ENCODE data around the gene TMEM61. TPM values are rescaled to one million over a fixed set of nuclear protein-coding genes. Genes with fewer than 3 reads are reported as not detected.

TMEM61 gene
- total RNA-seq, 2 donors from 2014 or later, result not detected

GRCh38 chr1:55007625-55008024 lies 27.2 kb downstream of the TMEM61 start:
- H3K9me3 ChIP-seq, result no peaks in the 10 kb centered on the region
- H3K36me3 ChIP-seq, result no peaks in the 10 kb centered on the region
- no peak overlapping the region for H3K27ac ChIP-seq
- H3K4me1 ChIP-seq, result no peaks in the 10 kb centered on the region
- no peaks in the 10 kb centered on the region for H3K27me3 ChIP-seq
- no peak for TF ChIP-seq CTCF (IDR thresholded peaks at IDR 0.05)
- DNase-seq (ENCODE audit: low spot score), result no peak
- no peak overlapping the region for H3K4me3 ChIP-seq

GRCh38 chr1:55010194-55010886 lies 29.9 kb downstream of the TMEM61 start:
- no peaks in the 10 kb centered on the region for H3K27me3 ChIP-seq
- H3K4me1 ChIP-seq, result no peaks in the 10 kb centered on the region
- no peak for DNase-seq (ENCODE audit: low spot score)
- H3K9me3 ChIP-seq, result no peaks in the 10 kb centered on the region
- H3K36me3 ChIP-seq, result no peaks in the 10 kb centered on the region
- no peak overlapping the region for H3K4me3 ChIP-seq
- TF ChIP-seq CTCF (IDR thresholded peaks at IDR 0.05), result no peak
- no peak overlapping the region for H3K27ac ChIP-seq

GRCh38 chr1:55010887-55011217 lies 30.4 kb downstream of the TMEM61 start:
- Histone ChIP-seq H3K27me3 (no peaks in the 10 kb centered on the region), H3K4me3 (no peak overlapping the region), H3K4me1 (no peaks in the 10 kb centered on the region), H3K9me3 (no peaks in the 10 kb centered on the region), H3K27ac (no peak overlapping the region), H3K36me3 (no peaks in the 10 kb centered on the region)
- no peak for DNase-seq (ENCODE audit: low spot score)
- no peak for TF ChIP-seq CTCF (IDR thresholded peaks at IDR 0.05)

- Histone ChIP-seq H3K4me1 (no peaks in the 10 kb centered on the region), H3K36me3 (no peaks in the 10 kb centered on the region), H3K4me3 (no peak overlapping the region), H3K9me3 (no peaks in the 10 kb centered on the region), H3K27me3 (no peaks in the 10 kb centered on the region), H3K27ac (no peak overlapping the region)
- no peak for DNase-seq (ENCODE audit: low spot score)
- TF ChIP-seq CTCF (IDR thresholded peaks at IDR 0.05), result no peak
Observed at GRCh38 chr1:55012661-55013060, 32.2 kb downstream of the TMEM61 start.

- no peaks in the 10 kb centered on the region for H3K36me3 ChIP-seq
- H3K4me3 ChIP-seq, result no peak overlapping the region
- H3K9me3 ChIP-seq, result no peaks in the 10 kb centered on the region
- no peaks in the 10 kb centered on the region for H3K27me3 ChIP-seq
- no peak for DNase-seq (ENCODE audit: low spot score)
- no peaks in the 10 kb centered on the region for H3K4me1 ChIP-seq
- H3K27ac ChIP-seq, result no peak overlapping the region
- no peak for TF ChIP-seq CTCF (IDR thresholded peaks at IDR 0.05)
Observed at GRCh38 chr1:55015123-55015522, 34.7 kb downstream of the TMEM61 start.
